H1 (cell line): ENCODE results near the gene CELSR1.

Source experiments
- EZH2 ChIP-seq: fragments of 200-600 bp; sonication (generic); IDR thresholded peaks from 2 replicates; pipeline ENCODE4 v1.7.1; 2012; ENCODE audit warnings: low read depth, mild to moderate bottlenecking, moderate library complexity, low read length, inconsistent platforms; ENCODE audit not compliant: severe bottlenecking
- YY1 ChIP-seq: IDR thresholded peaks from 2 replicates; pipeline ENCODE4 v1.6.1; 2011; ENCODE audit warnings: low read depth, mild to moderate bottlenecking, low read length

- no peak for TF ChIP-seq EZH2
- no peak for TF ChIP-seq YY1
Observed at GRCh38 chr22:46526244-46526839, 11.1 kb downstream of the CELSR1 start.
